IMR-90 (cell line): ENCODE data around the gene PTPRN2. TPM values are rescaled to one million over a fixed set of nuclear protein-coding genes. Genes with fewer than 3 reads are reported as not detected.

Source experiments
- ATAC-seq: fragments of 200-7000 bp; cut with Tn5 transposase; 2 replicates; pipeline ENCODE4 v1.9.1; 2020; ENCODE audit warnings: low read depth, mild to moderate bottlenecking, moderate library complexity
- BruUV-seq: library from RNA; stranded (reverse); fragments of 400-500 nt; replicated peaks from 2 replicates; lab custom pipeline; 2021; lab: Mats Ljungman, UMichigan
- CTCF ChIA-PET: fragments of 300-600 bp; formaldehyde crosslinking; extraction: SDS; loops from one replicate; lab custom pipeline; 2021; ENCODE audit warnings: antibody characterized with exemption; lab: Yijun Ruan, JAX
- POLR2A ChIA-PET: fragments of 300-600 bp; sonication (Branson Sonifier 250); formaldehyde crosslinking; loops from one replicate; lab custom pipeline; 2022; ENCODE audit warnings: antibody characterized with exemption; ENCODE audit not compliant: unreplicated experiment; lab: Charles Lee
- DNase-seq: peaks from one replicate; pipeline ENCODE4 v3.0.0; 2013
- H2AFZ ChIP-seq: replicated peaks from 2 replicates; pipeline ENCODE3; 2013; ENCODE audit warnings: low read length, mild to moderate bottlenecking; ENCODE audit not compliant: poor library complexity
- H2AK5ac ChIP-seq: 2 replicates; pipeline ENCODE4 v1.6.1; 2013; ENCODE audit warnings: low read depth, low read length, inconsistent platforms
- H2AK9ac ChIP-seq: replicated peaks from 2 replicates; pipeline ENCODE3; 2013; ENCODE audit warnings: mild to moderate bottlenecking, low read depth, low read length, moderate library complexity; ENCODE audit not compliant: poor library complexity
- H2BK120ac ChIP-seq: 2 replicates; pipeline ENCODE4 v1.6.1; 2013; ENCODE audit warnings: low read depth, low read length, inconsistent platforms
- H2BK15ac ChIP-seq: 3 replicates; pipeline ENCODE4 v1.6.1; 2013; ENCODE audit warnings: low read depth, low read length, inconsistent platforms
- H2BK20ac ChIP-seq: 2 replicates; pipeline ENCODE4 v1.6.1; 2013; ENCODE audit warnings: low read depth, mild to moderate bottlenecking, inconsistent platforms, low read length, moderate library complexity
- H2BK5ac ChIP-seq: 2 replicates; pipeline ENCODE4 v1.6.1; 2013; ENCODE audit warnings: mild to moderate bottlenecking, low read depth, low read length, inconsistent platforms; ENCODE audit not compliant: poor library complexity, severe bottlenecking
- H3K14ac ChIP-seq: replicated peaks from 2 replicates; pipeline ENCODE4 v1.6.1; 2013; ENCODE audit warnings: low read depth, low read length, inconsistent platforms
- H3K18ac ChIP-seq: 2 replicates; pipeline ENCODE4 v1.6.1; 2013; ENCODE audit warnings: low read depth, low read length, control low read depth
- H3K23ac ChIP-seq: 2 replicates; pipeline ENCODE4 v1.6.1; 2013; ENCODE audit warnings: low read depth, low read length, inconsistent platforms
- H3K27ac ChIP-seq: 2 replicates; pipeline ENCODE4 v1.5.1; 2013; ENCODE audit warnings: mild to moderate bottlenecking, control low read depth, low read length; ENCODE audit not compliant: insufficient read depth
- H3K27me3 ChIP-seq: 2 replicates; pipeline ENCODE4 v1.6.1; 2013; ENCODE audit warnings: low read length; ENCODE audit not compliant: control insufficient read depth, insufficient read depth
- H3K36me3 ChIP-seq: 2 replicates; pipeline ENCODE4 v1.6.1; 2013; ENCODE audit warnings: low read length, mixed read lengths; ENCODE audit not compliant: control insufficient read depth, insufficient read depth
- H3K4ac ChIP-seq: 2 replicates; pipeline ENCODE4 v1.6.1; 2013; ENCODE audit warnings: low read depth, low read length, inconsistent platforms
- H3K4me1 ChIP-seq: 2 replicates; pipeline ENCODE4 v1.6.1; 2013; ENCODE audit warnings: low read length, mixed read lengths; ENCODE audit not compliant: control insufficient read depth, insufficient read depth
- H3K4me2 ChIP-seq: 2 replicates; pipeline ENCODE4 v1.6.1; 2013; ENCODE audit warnings: low read depth, mild to moderate bottlenecking, control low read depth, low read length, moderate library complexity
- H3K4me3 ChIP-seq: 2 replicates; pipeline ENCODE4 v1.5.1; 2013; ENCODE audit warnings: low read depth, mild to moderate bottlenecking, control low read depth, low read length, moderate library complexity; ENCODE audit not compliant: insufficient read depth
- H3K56ac ChIP-seq: 2 replicates; pipeline ENCODE4 v1.6.1; 2013; ENCODE audit warnings: low read length, inconsistent platforms; ENCODE audit not compliant: insufficient read depth; ENCODE audit errors: extremely low read depth
- H3K79me1 ChIP-seq, 2 experiments: 2 replicates each; pipeline ENCODE4 v1.6.1; 2013; ENCODE audit warnings: low read length in 2 of 2, inconsistent platforms in 1 of 2, low read depth in 1 of 2
- H3K9ac ChIP-seq: 2 replicates; pipeline ENCODE4 v1.6.1; 2013; ENCODE audit warnings: low read depth, low read length, control low read depth
- H3K9me1 ChIP-seq: 2 replicates; pipeline ENCODE4 v1.6.1; 2013; ENCODE audit warnings: low read length, inconsistent platforms; ENCODE audit not compliant: insufficient read depth
- H3K9me3 ChIP-seq: 2 replicates; pipeline ENCODE4 v1.6.1; 2013; ENCODE audit warnings: low read length; ENCODE audit not compliant: control insufficient read depth, insufficient read depth
- H4K20me1 ChIP-seq: 2 replicates; pipeline ENCODE4 v1.6.1; 2013; ENCODE audit warnings: low read length, inconsistent platforms; ENCODE audit not compliant: insufficient read depth
- H4K5ac ChIP-seq: 2 replicates; pipeline ENCODE4 v1.6.1; 2013; ENCODE audit warnings: mild to moderate bottlenecking, low read depth, low read length, control low read depth
- H4K8ac ChIP-seq, 2 experiments: 2 replicates each; pipeline ENCODE4 v1.6.1; 2013; ENCODE audit warnings: low read depth in 2 of 2, low read length in 2 of 2, control low read depth in 1 of 2, inconsistent platforms in 1 of 2
- H4K91ac ChIP-seq: 2 replicates; pipeline ENCODE4 v1.6.1; 2013; ENCODE audit warnings: low read depth, low read length, inconsistent platforms; ENCODE audit not compliant: insufficient read depth
- BHLHE40 ChIP-seq: fragments of 150-350 bp; IDR thresholded peaks from 2 replicates; pipeline ENCODE4 v1.6.1; 2016; ENCODE audit warnings: mild to moderate bottlenecking, low read depth, low read length
- CEBPB ChIP-seq: IDR thresholded peaks from 2 replicates; pipeline ENCODE4 v1.6.1; 2012; ENCODE audit warnings: low read depth, low read length, improper control_type of control experiment
- CHD1 ChIP-seq: IDR thresholded peaks from 2 replicates; pipeline ENCODE4 v1.6.1; 2012; ENCODE audit warnings: low read depth, low read length, improper control_type of control experiment
- FOS ChIP-seq: fragments of 150-350 bp; IDR thresholded peaks from 2 replicates; pipeline ENCODE4 v1.6.1; 2016; ENCODE audit warnings: low read depth, low read length
- MAFK ChIP-seq: IDR thresholded peaks from 2 replicates; pipeline ENCODE4 v1.6.1; 2012; ENCODE audit warnings: low read depth, low read length, improper control_type of control experiment
- MAZ ChIP-seq: IDR thresholded peaks from 2 replicates; pipeline ENCODE4 v1.6.1; 2012; ENCODE audit warnings: low read depth, mild to moderate bottlenecking, low read length, improper control_type of control experiment, moderate library complexity, borderline replicate concordance
- MXI1 ChIP-seq: IDR thresholded peaks from 2 replicates; pipeline ENCODE4 v1.6.1; 2012; ENCODE audit warnings: low read depth, mild to moderate bottlenecking, low read length, moderate library complexity, borderline replicate concordance
- NFE2L2 ChIP-seq: fragments of 150-350 bp; IDR thresholded peaks from 2 replicates; pipeline ENCODE4 v1.6.1; 2016; ENCODE audit warnings: low read depth, mild to moderate bottlenecking, low read length
- POLR2A ChIP-seq: IDR thresholded peaks from 2 replicates; pipeline ENCODE4 v1.6.1; 2012; ENCODE audit warnings: mild to moderate bottlenecking, low read depth, low read length
- RAD21 ChIP-seq: IDR thresholded peaks from 2 replicates; pipeline ENCODE4 v1.6.1; 2012; ENCODE audit warnings: low read length, improper control_type of control experiment
- RCOR1 ChIP-seq: IDR thresholded peaks from 2 replicates; pipeline ENCODE4 v1.6.1; 2012; ENCODE audit warnings: mild to moderate bottlenecking, low read length, improper control_type of control experiment; ENCODE audit not compliant: insufficient replicate concordance
- RFX5 ChIP-seq: IDR thresholded peaks from 2 replicates; pipeline ENCODE4 v1.8.0; 2012; ENCODE audit warnings: low read depth, mild to moderate bottlenecking, low read length, moderate library complexity
- SMC3 ChIP-seq: fragments of 150-350 bp; IDR thresholded peaks from 2 replicates; pipeline ENCODE4 v1.6.1; 2016; ENCODE audit warnings: low read depth, mild to moderate bottlenecking, antibody characterized with exemption, low read length, moderate library complexity
- WGBS, 2 experiments: methylation state at CpG; one replicate each; pipeline versions ENCODE4 v1.1.5 to v1.1.7; 2013; ENCODE audit warnings: missing lambda C conversion rate in 2 of 2; ENCODE audit not compliant: insufficient read length in 1 of 2; ENCODE audit errors: extremely low coverage in 2 of 2; 5-methylcytosine and 5-hydroxymethylcytosine counted together
- dilution Hi-C: fragments of 300-500 bp; cut with HindIII; formaldehyde crosslinking; loops from one replicate; pipeline ENCODE4 v1.14.3; 2018; ENCODE audit warnings: low sequenced_read_pairs; ENCODE audit not compliant: unreplicated experiment
- in situ Hi-C: fragments of 300-500 bp; cut with MboI; formaldehyde crosslinking; loops from 3 replicates; pipeline ENCODE4 v1.14.3; 2019; ENCODE audit warnings: low sequenced_read_pairs, inconsistent platforms, mixed read lengths
- intact Hi-C: fragments of 100-400 bp; cut with micrococcal nuclease; formaldehyde crosslinking; loops from 2 replicates; pipeline ENCODE4 v1.10.0; 2022
- polyA plus RNA-seq, 3 experiments: library from polyadenylated mRNA; depleted of rRNA; stranded (reverse); fragments of >200 nt; gene quantifications; 2 replicates each; pipeline ENCODE4 v1.2.3, GENCODE V29; 2012; ENCODE audit warnings: low replicate concordance in 1 of 3
- total RNA-seq: library from RNA; depleted of rRNA; stranded (reverse); fragments of >200 nt; gene quantifications from 2 replicates; pipeline ENCODE4 v1.2.3, GENCODE V29; 2012
- TF ChIP-seq, protein P1 (sequence below): conservative IDR thresholded peaks from 2 replicates; pipeline ENCODE4 v1.5.1; 2012; ENCODE audit warnings: mild to moderate bottlenecking, low read depth, low read length, improper control_type of control experiment
- TF ChIP-seq, protein P2 (sequence below): fragments of 150-350 bp; IDR thresholded peaks from 2 replicates; pipeline ENCODE4 v1.6.1; 2016; ENCODE audit warnings: low read depth, mild to moderate bottlenecking, low read length, moderate library complexity, borderline replicate concordance
- TF ChIP-seq, protein P3 (sequence below): fragments of 150-350 bp; IDR thresholded peaks from 2 replicates; pipeline ENCODE4 v1.6.1; 2017; ENCODE audit warnings: mild to moderate bottlenecking, antibody characterized with exemption, low read length, low read depth

Gene PTPRN2
- total and polyA plus RNA-seq, 2 of the 4 experiments (the other 2 are of a cell fraction) = 0.03 TPM; not detected in 1

DNA sequence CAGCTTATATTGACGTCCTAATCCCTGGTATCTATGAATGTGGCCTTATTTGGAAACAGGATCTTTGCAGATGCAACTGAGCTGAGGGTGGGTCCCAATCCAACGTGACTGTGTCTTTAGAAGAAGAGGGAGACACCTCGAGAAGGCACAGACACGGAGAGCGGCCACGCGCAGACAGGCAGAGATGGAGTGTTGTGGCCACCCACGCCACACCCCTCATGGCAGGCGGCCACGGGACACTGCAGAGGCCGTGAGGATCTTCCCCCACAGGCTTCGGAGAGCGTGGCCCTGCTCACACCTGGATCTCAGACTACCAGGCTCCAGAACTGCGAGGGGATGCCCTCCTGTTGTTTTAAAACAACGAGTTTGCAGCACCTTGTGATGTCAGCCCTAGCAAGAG is 1005.9 kb downstream of the PTPRN2 start:
- Histone ChIP-seq H2BK120ac (no peak overlapping the region), H3K9me1 (no peaks in the 10 kb centered on the region), H3K18ac (no peak overlapping the region), H3K56ac (no peak overlapping the region), H2BK15ac (no peak overlapping the region), H2AFZ (no peak overlapping the region), H3K4me3 (no peak overlapping the region), H3K4ac (no peak overlapping the region), H3K9me3 (peaks cover 41% of the 10 kb centered on the region; the same call in 1 of the 2 replicates), H2BK20ac (no peak overlapping the region), H3K36me3 (no peaks in the 10 kb centered on the region), H3K23ac (no peak overlapping the region), H4K5ac (no peak overlapping the region), H3K4me1 (no peaks in the 10 kb centered on the region), H3K14ac (no peak overlapping the region), H2BK5ac (no peak overlapping the region), H2AK5ac (no peak overlapping the region), H2AK9ac (no peak overlapping the region), H3K27me3 (no peaks in the 10 kb centered on the region), H4K20me1 (no peaks in the 10 kb centered on the region), H4K91ac (no peak overlapping the region), H3K27ac (no peak overlapping the region), H3K79me1 (no peaks in the 10 kb centered on the region), H3K9ac (no peak overlapping the region), H3K4me2 (no peak overlapping the region), H4K8ac (no peak overlapping the region)
- in situ Hi-C loops = no loop called here
- TF ChIP-seq, protein P1, sequence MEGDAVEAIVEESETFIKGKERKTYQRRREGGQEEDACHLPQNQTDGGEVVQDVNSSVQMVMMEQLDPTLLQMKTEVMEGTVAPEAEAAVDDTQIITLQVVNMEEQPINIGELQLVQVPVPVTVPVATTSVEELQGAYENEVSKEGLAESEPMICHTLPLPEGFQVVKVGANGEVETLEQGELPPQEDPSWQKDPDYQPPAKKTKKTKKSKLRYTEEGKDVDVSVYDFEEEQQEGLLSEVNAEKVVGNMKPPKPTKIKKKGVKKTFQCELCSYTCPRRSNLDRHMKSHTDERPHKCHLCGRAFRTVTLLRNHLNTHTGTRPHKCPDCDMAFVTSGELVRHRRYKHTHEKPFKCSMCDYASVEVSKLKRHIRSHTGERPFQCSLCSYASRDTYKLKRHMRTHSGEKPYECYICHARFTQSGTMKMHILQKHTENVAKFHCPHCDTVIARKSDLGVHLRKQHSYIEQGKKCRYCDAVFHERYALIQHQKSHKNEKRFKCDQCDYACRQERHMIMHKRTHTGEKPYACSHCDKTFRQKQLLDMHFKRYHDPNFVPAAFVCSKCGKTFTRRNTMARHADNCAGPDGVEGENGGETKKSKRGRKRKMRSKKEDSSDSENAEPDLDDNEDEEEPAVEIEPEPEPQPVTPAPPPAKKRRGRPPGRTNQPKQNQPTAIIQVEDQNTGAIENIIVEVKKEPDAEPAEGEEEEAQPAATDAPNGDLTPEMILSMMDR = no peak
- no peak for TF ChIP-seq CHD1
- no peak for TF ChIP-seq MXI1
- TF ChIP-seq NFE2L2 = no peak
- no peak for TF ChIP-seq SMC3
- TF ChIP-seq RFX5 = no peak
- TF ChIP-seq POLR2A = no peak
- TF ChIP-seq RCOR1 = no peak
- TF ChIP-seq MAFK = no peak
- no peak for TF ChIP-seq FOS
- no peak for TF ChIP-seq MAZ
- no peak for TF ChIP-seq CEBPB
- TF ChIP-seq, protein P2, sequence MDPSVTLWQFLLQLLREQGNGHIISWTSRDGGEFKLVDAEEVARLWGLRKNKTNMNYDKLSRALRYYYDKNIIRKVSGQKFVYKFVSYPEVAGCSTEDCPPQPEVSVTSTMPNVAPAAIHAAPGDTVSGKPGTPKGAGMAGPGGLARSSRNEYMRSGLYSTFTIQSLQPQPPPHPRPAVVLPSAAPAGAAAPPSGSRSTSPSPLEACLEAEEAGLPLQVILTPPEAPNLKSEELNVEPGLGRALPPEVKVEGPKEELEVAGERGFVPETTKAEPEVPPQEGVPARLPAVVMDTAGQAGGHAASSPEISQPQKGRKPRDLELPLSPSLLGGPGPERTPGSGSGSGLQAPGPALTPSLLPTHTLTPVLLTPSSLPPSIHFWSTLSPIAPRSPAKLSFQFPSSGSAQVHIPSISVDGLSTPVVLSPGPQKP = no peak
- TF ChIP-seq BHLHE40 = no peak
- TF ChIP-seq RAD21 = no peak
- TF ChIP-seq, protein P3, sequence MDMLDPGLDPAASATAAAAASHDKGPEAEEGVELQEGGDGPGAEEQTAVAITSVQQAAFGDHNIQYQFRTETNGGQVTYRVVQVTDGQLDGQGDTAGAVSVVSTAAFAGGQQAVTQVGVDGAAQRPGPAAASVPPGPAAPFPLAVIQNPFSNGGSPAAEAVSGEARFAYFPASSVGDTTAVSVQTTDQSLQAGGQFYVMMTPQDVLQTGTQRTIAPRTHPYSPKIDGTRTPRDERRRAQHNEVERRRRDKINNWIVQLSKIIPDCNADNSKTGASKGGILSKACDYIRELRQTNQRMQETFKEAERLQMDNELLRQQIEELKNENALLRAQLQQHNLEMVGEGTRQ = no peak
- no TSS peak for BruUV-seq
- ChIA-PET CTCF (no interaction called here), POLR2A (no interaction called here)
- DNase-seq (no peak), ATAC-seq (no peak)
- WGBS, 2 experiments = 47% methylated on average over 6 of the region's 15 CpGs; no CpG with 5 or more reads in 1 of the 2 experiments
- intact Hi-C loops = no loop called here
- dilution Hi-C loops = no loop called here
